HG03342 (cell line): ENCODE measurements around the gene MOB2.

Experiments
- ATAC-seq: cut with Tn5 transposase; IDR thresholded peaks from one replicate; pipeline ENCODE4 v1.9.1; 2021; ENCODE audit warnings: mild to moderate bottlenecking, moderate library complexity; ENCODE audit not compliant: unreplicated experiment

Gene MOB2

DNA sequence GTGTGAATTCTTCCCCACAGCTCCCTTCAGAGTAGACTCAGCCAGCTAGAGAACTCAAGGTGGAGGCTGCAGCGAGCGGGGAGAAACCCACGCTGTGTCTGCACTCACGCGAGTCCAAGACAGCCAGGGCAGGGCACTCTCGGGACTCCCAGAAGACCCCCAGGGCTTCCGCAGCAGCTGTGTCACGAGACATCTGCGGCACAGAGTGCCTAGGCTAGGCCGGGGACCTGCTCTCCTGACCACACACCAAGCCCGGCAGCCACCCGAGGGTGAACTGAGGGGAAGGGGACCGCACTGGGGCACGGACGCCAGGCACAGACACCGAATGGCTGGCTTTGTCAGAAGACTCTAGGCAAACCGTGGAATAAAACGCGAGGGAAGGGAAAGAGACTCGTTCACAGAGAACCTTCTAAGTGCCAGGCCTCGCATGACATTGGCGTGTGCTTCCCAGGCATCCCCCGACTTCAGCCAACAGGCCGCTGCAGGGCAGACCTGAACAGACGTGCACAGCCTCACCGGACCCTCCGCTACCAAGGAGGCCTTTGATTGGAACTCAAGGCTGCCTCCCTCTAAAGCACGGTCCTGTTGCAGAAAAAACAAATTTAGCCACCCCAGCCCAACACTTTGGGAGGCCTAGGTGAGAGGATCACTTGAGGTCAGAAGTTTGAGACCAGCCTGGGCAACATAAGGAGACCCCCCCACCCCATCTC, 18.2 kb upstream of the MOB2 start:
- ATAC-seq = no peak

DNA sequence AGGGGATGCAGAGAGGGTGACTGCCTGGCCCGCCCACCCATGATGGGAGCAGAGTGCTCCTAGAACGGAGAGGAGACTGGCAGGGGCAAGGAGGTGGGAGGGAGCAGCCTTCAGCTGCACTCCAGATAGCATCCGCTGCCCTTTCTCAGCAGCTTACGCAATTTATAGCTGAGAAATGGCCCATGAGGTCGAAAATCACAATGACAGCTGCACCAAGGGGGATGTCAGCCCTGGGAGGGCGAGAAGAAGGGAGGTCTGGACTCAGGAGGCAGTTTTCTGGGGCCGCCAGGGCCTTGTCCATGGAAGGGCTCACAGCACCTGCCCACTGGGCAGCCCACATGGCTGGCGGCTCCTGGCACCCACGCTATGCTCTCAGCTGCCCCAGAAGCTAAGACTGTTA, 17.6 kb upstream of the MOB2 start:
- no peak for ATAC-seq

DNA sequence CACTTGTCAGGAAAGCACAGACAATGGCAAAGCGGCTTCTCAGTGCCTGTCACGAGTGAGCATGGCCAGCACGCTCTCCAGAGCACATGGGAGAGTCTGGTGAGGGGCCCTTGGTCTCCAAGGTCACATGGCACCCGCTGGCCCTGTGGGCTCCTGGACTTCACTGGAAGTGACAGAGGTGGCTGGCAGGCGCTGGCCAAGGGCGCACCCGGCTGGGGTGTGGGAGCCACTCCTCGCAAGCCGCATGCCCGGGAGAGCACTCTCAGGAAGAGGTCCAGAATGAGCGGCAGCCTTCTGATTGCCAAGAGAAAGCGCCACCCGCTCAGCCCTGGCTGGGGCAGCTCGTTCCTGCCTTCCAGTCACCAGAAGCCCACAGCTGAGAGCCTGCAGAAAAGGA, 17.1 kb upstream of the MOB2 start:
- no peak for ATAC-seq

DNA sequence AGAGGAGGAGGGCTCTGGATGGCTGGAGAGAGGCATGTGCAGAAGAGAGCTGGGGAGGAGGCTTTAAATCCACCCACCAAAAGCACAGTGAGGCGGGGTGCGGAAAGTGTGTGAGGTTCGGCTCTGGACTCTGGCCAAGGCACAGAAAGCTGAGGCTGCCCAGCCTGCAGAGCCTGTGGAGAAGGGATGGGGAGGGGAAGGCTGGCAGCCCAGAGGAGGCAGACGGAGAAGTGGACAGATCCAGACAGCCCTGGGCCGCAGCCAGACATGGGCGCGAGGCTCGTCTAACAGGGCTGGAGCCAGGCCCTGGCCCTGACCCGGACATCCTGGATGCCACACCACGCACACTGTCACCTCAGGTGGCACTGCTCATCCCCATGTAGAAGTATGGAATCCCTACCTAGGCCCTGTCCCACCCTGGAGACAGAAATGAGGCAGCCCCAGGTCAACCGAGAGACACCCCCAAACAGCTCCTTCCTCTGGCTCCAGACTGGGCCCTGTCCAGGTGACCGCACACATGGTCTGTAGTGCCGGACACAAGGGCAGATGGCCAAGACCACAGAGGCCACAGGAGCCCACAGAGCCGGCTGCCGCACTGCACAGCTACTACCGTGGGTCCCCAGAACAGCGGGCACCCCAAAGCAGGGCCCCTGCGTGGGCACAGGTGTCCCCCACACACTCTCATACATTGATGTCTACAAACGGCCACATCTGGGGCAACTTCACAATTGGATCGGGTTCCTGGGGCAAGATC, 16.6 kb upstream of the MOB2 start:
- ATAC-seq = no peak

DNA sequence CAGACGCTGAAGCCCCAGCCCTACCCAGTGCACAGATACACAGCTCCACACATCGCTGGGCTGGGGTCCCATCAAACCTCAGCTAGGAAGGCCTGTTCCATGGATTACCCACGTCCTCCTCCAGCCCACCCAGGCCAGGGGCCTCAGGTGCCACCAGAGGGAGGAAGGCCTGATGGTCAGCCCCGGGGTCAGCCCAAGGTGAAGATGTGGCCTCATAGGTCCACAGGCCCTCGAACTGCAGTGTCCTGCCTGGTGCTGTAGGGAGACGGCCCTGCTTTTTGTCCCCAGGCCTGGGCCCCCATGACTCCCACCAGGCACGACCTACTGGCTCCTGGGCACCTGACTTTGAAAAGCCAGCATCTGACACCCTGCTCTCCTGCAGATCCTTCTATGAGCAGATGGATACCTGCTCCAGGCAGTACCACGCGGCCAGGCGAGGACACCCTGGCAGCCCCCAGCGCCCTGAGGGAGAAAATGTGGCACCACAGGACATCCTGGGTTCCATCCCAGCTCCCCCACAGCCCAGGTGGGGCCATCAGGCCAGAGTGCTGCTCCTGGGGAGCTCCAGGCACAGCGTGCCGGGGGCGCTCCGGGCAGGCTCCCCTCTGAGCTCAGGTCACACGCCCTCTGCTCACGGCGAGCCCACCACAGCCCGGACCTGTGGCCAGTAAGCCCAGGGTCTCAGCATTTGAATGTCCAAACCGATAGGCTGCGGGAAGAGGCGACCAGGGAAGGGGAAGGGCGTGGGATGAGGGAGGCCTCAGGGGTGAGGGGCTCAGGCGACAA, 15.8 kb upstream of the MOB2 start:
- no peak for ATAC-seq

DNA sequence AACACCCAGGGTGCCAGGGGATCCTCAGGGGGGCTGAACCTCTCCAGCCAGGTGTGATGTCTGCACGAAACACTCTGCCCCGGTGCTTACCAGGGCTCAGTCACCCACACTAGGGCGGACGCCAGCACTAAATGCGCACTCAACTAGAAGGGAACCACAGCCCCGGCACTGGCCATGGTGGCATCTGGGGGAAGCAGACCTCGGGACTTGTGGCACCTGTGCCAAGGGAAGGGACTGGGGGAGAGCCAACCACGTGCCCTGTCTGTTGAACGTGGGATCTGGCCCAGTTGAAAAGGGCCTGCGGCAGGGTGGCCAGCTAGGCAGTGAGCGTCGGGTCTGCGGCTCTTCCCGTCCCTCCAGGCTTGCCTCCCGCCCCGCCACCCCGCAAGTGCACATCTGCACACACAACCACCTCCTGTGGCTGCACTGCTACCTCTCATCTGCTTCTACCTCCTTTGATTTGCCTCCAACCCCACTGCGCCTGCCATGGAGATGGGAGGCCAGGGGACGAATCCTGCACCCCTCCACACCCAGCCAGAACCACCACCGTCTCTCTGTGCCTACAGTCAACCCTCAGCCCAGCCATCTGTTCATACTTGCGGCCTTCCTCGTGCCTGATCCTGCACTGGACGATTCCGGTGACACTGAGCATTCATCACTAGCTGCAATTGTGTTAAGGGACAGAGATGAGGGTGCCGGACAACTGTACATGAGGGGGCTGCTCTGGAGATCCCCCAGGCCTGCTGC, 15.0 kb upstream of the MOB2 start:
- ATAC-seq = no peak

DNA sequence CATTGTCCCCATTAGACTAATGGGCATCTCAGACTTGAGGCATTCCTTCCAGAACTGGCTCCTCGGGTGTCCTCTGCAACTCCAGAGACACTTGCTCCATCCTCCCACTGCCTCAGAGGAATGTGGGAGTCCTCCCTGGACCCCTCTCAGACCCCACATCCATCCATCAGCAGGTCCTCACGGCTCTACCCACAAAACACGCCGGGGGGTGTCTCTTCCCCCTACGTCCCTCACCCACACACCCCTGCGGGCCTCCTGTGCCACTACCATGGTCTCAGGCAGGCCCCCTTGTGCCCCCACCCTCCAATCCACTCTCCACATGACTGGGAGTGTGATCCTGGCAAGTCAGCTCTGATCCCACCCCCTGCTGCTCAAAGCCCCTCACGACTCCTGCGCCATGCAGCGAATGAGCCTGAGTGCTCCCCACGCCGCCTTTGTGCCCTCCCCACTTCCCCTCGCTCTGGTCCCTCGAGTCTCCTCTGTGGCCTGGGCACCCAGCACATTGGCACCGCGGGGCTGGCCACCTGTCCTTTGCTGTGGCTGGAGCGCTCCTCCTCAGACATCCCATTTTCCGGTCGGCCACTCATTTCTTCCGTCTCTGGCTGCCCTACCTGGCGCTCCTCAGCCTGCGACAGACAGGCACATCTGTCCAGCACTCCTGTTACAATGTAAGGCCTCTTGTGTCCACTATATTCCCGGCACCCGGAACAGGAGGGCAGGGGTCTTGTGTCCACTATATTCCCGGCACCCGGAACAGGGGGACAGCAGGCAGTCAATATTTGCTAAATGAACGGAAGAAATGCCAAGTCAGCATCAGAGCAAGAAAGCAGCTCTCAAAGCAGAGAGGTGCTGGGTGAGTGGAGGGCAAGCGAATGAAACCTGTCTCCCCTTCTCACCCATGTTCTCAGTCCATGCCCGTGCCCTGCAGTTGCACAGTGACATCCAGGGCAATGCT, 14.2 kb upstream of the MOB2 start:
- no peak for ATAC-seq

DNA sequence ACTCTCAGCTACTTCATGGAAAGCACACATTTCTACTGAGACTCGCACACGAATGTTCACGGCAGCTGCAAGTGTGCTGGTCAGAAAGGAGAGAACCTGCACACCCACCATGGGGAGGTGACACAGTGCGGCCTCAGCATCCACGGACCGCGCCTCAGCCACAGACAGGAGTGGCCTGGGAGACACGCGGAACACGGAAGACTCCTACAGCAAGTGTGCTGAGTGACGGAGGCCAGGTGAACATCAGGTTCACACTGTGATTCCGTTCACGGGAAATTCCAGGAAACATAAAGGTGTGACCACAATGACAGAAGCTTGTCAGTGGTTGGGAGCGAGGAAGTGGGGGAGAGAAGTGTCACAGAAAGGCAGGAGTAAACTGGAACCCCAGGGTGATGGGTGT, 13.3 kb upstream of the MOB2 start:
- no peak for ATAC-seq

DNA sequence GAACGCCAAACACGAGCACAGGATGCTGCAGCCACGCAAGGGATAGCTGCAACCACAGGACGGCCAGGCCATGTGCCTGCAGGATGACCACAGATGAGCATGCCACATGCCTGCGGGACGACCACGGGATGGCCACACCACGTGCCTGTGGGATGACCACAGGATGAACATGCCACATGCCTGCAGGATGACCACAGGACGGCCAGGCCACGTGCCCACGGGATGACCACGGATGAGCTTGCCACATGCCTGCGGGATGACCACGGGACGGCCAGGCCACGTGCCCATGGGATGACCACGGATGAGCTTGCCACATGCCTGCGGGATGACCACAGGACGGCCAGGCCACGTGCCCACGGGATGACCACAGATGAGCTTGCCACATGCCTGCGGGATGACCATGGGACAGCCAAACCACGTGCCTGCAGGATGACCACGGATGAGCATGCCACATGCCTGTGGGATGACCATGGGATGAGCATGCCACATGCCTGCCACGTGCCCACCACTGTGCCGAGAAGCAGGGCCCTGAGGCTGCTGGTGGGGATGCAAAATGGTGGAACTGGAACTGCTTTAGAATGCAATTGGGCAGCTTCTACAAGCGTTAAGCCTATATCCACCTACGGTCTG, 12.8 kb upstream of the MOB2 start:
- no peak for ATAC-seq

DNA sequence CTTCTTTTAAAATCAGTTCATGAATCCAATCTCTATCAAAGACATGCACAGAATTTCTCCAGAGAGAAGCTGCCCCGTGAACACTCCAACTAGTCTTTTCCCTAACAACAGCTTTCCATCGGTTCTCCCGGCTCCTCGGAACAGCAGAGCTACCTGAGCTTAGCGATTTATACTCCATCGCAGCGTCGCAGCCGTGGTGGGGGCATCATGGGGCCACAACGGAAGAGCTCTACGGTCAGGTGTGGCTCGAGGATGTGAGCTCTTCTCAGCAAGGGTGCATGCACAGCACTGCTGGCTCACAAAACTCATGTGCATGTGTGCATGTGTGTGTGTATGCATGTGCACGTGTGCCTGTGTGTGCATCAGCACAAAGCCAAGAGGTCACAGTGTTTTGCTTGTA, 11.7 kb upstream of the MOB2 start:
- ATAC-seq = no peak

DNA sequence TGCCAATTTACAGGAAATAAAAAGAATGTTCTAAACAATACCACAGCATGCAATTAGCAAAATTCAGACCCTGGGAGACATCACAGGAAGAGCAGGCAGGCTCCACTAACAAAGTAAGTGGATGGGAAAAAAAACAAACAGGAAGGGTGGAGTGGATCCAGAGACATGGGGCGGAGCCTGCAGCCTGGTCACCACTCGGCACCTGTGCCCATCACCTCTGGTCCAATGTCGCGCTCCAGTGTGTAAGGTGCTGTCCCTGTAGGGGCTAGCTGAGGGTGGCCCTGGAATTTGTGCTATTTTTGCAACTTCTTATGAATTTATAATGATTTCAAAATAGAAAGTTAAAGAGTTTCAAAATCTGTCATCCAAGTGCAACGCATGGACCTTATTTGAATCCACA, 11.0 kb upstream of the MOB2 start:
- ATAC-seq = no peak

DNA sequence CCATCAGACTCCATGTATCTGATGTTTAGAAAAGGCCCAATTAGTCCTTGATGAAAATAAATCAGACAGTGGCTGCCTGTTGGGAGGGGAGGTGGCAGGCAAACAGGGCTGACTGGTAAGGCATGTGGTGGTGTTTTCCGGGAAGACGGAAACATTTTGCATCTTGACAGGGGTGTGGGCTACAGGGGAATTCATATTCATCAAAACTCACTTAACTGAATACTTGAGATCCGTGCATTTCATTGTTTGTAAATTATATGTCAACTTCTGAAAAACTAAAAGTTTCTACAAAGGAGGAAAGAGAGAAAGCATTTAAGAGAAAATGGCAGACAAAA, 10.1 kb upstream of the MOB2 start:
- no peak for ATAC-seq

DNA sequence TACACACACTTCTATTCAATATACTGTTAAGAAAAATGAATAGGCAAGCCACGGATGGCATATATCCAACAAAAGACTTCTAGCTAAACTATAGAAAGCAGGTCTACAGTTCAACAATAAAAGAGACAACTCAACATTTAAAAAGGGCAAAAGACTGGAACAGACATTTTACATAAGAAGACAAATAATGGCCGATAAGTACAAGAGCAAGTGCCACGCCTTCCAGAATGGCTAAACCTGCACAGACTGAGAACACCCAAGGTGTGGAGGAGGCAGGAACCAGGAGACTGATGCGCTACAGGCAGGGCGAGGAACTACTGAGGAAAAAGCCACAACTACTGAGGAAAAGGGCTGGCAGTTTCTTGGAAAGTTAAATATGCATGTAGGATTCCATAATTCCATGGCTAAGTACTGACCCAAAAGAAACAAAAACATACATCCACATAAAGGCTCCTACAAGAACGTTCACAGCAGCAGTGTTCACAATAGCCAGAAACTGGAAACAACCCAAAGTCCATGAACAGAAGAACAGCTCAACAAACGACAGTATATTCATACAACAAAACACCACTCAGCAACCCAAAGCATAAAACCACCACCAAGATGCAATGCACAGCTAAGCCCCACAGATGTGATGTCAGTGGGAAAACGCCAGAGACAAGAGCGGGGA, 9.6 kb upstream of the MOB2 start:
- ATAC-seq = no peak

DNA sequence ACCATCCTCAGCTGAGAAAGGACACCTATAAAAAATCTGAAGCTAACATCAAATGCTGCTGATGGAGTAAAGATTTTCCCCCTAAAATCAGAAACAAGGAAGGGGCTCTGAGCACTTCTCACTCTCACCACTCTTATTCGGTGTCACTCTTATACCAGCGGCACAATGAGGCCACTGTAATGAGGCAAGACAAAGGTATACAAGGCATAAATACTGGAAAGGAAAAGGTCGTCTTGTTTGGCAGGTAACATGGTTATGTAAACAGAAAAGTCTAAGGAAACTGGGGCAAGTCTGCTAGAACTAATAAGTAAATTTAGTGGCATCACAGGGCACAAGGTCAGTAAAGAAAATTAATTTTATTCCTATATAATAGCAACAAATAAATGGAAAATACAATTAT, 8.1 kb upstream of the MOB2 start:
- ATAC-seq = no peak

DNA sequence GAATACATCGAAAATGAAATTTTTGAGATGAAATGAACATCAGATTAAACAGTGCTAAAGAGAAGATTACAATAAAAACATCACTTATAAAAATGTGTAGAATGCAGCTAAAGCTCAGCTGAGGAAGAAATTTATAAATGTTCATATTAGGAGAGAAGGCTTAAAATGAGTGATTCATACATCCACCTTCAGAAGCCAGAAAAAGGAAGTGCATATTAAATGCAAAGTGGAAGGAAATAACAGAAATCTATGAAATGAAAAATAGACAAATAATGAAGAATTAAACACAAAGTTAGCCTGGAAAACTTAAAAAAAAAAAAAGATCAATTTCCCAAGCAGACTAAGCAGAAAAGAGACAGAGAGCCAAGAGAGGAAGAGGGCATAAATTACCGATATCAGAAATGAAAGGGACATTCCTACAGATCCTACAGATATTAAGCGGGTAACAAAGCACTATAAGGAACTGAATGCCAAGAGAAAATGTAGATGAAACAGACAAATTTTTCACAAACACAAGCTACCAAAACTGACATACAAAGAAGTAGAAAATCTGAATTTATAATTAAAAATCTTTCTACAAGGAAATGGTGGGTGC, 7.2 kb upstream of the MOB2 start:
- no peak for ATAC-seq

DNA sequence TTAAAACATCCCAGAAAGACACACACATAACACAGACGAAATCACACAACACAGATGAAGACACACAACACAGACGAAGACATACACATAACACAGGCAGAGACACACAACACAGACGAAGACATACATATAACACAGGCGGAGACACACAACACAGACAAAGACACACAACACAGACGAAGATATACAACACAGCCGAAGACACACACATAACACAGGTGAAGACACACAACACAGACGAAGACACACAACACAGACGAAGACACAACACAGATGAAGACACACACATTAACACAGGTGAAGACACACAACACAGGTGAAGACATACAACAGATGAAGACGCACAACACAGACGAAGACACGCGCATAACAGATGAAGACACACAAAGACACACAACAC, 4.8 kb upstream of the MOB2 start:
- ATAC-seq = no peak

DNA sequence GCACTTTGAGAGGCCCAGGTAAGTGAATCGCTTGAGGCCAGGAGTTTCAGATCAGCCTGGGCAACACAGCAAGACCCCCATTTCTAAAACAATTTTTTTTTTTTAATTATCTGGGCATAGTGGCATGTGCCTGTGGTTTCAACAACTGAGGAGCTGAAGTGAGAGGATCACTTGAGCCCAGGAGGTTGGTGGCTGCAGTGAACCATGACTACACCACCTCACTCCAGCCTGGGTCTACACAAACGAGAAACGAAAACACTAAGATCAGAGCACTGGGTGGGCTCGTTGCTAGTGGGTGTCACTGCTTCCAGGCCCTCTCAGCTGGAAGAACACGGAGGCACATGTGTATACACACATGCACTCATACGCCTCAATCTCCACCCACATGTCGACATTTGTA, 4.1 kb upstream of the MOB2 start:
- no peak for ATAC-seq

DNA sequence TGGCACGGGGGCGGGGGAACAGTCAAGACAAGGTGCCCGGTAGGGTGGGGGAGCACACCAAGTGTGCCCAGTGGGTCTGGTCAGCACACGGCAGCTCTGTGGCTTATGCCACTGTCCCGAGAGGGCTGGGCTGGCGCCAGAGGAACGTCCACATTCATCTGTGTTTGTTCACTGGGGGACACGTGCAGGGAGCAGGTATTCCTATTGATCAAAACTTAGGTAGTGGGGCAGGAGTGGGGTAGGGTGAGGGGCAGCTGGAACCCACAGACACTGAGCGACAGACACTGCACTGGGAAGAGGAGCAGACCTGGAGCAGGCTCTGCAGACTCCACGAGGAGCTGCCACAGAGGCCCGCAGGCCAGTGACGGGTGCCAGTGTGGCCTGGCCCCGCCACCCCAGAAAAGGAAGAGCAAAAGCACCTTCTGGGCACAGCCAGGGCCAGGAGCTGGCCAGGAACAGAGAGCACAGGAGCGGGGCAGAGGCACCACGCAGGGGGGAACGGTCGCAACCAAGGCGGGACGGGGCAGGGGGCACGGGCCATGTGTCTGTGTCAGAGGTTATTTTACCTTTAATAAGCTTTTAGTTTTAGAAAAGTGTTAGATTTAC, 2.1 kb upstream of the MOB2 start:
- no peak for ATAC-seq
